Testis (tissue), 2 donors: ENCODE results near the gene SUSD1.

Experiments used
- CTCF ChIP-seq, 3 experiments: fragments of 450-650 bp in 2 of 3; fragments of 200-600 bp in 1 of 3; sonication (generic) in 1 of 3; IDR thresholded peaks; one replicate each; pipeline ENCODE4 v1.5.1; 2016 to 2019; ENCODE audit warnings: antibody characterized with exemption in 3 of 3, mild to moderate bottlenecking in 2 of 3, moderate library complexity in 1 of 3
- POLR2A ChIP-seq: fragments of 450-650 bp; IDR thresholded peaks from one replicate; pipeline ENCODE4 v1.6.1; 2017; ENCODE audit warnings: antibody characterized with exemption, mild to moderate bottlenecking, moderate library complexity

GRCh38 chr9:112075009-112075378 lies 100.1 kb downstream of the SUSD1 start:
- TF ChIP-seq CTCF (IDR thresholded peaks at IDR 0.05) (no peak), POLR2A (no peak)
